ENCODE measurements around the gene GNB5. TPM values are rescaled to one million over a fixed set of nuclear protein-coding genes. Genes with fewer than 3 reads are reported as not detected.

The GNB5 gene
- total RNA-seq, 4 donors from 2014 or later: 0.60 to 12.7 (median 7.8) TPM

DNA sequence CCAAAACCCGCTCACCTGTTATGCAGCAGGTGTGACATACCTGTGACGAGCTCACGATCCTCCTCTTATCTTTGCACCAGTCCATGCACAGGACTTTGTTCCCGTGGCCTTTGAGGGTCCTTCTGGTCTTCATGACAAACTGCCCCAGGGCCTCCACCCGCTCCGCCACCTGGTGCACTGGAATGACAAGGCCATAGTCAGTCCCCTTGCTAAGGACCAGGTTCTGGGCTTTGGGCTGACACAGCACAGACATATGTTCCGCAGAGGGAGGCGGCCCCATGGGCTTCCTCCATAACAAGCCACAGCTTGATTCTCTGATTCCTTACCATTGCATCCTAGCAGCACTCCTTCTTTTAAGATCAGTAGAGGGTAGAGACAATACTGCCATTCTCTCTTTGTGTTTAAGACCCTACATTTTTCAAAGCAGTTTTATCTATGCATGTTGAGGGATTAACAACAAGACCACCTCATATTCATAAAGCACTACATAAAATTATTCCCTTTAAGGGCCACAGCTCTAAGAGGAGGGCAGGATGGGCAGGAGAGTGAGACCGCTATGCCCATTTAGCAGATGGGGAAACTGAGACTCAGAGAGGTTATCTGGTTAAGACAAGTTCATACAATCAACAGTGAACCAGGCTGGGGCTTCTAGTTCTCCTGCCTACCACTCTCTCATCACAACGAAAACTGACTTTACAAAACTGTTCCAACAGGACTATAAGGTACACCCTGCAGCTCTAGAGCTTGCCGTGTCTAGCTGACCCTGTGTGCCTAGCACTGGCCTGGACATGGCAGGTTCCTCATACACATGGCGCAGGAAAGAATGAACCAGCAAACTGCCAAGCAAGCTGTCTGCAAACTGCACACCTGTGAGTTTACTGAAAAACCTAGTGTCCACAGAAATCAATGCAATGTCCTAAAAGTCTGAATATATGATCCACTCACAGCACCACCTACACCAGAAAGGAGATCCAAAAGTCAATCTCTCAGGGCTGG, 37.0 kb downstream of the GNB5 start:
- Histone ChIP-seq H3K27me3 (no peaks in the 10 kb centered on the region), H3K27ac (no peak overlapping the region), H3K36me3 (no peaks in the 10 kb centered on the region), H3K9me3 (no peaks in the 10 kb centered on the region), H3K4me1 (no peaks in the 10 kb centered on the region), H3K4me3 (no peak overlapping the region)
- DNase-seq: no peak
- intact Hi-C loops (cut with DNase I; ENCODE audit: low total_unique reads): no loop called here
- WGBS, 2 donors (ENCODE audit: low coverage in 1 of 2): 88 to 100% methylated on average over 4 to 12 of the region's 12 CpGs
- TF ChIP-seq POLR2A (IDR thresholded peaks at IDR 0.05): no peak
- TF ChIP-seq, protein P1, sequence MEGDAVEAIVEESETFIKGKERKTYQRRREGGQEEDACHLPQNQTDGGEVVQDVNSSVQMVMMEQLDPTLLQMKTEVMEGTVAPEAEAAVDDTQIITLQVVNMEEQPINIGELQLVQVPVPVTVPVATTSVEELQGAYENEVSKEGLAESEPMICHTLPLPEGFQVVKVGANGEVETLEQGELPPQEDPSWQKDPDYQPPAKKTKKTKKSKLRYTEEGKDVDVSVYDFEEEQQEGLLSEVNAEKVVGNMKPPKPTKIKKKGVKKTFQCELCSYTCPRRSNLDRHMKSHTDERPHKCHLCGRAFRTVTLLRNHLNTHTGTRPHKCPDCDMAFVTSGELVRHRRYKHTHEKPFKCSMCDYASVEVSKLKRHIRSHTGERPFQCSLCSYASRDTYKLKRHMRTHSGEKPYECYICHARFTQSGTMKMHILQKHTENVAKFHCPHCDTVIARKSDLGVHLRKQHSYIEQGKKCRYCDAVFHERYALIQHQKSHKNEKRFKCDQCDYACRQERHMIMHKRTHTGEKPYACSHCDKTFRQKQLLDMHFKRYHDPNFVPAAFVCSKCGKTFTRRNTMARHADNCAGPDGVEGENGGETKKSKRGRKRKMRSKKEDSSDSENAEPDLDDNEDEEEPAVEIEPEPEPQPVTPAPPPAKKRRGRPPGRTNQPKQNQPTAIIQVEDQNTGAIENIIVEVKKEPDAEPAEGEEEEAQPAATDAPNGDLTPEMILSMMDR (IDR thresholded peaks at IDR 0.05): no peak
- no peak for TF ChIP-seq POLR2AphosphoS5 (IDR thresholded peaks at IDR 0.05)
- TF ChIP-seq EP300 (IDR thresholded peaks at IDR 0.05; ENCODE audit: low read depth): no peak
- in situ Hi-C loops (cut with MboI; ENCODE audit: low pct_ligation_motif_present in 1 of 4, low pct_unique_long_range_greater_than_20kb in 1 of 4, low sequenced_read_pairs in 3 of 4): no loop called here

DNA sequence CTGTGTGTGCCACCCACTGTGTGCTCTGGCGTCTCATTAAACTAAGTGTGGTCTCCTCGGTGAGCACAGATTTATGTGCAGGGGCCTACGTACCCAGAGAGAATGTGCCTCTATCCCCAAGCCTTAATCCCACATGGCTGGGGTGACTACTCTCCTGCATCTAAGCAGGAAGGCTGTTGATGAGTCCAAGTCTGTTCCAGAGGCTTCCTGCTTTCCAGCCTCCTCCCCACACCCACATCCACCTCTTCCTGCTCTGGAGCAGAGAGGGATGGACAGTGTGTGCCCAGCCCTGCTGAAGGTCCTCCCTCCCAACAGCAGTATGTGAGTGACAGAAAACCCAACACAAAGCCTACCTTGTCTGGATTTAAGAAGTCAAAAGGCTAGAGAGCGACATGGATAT, 39.8 kb downstream of the GNB5 start:
- 82 to 89% methylated on average over 1 to 4 of the region's 4 CpGs for WGBS, 2 donors (ENCODE audit: low coverage in 1 of 2)
- no peaks in the 10 kb centered on the region for H3K36me3 ChIP-seq
- no peaks in the 10 kb centered on the region for H3K9me3 ChIP-seq
- in situ Hi-C loops (cut with MboI; ENCODE audit: low pct_ligation_motif_present in 1 of 4, low pct_unique_long_range_greater_than_20kb in 1 of 4, low sequenced_read_pairs in 3 of 4): no loop called here
- no peak overlapping the region for H3K27ac ChIP-seq
- DNase-seq: no peak
- TF ChIP-seq EP300 (IDR thresholded peaks at IDR 0.05; ENCODE audit: low read depth): no peak
- TF ChIP-seq, protein P1 (IDR thresholded peaks at IDR 0.05): no peak
- no peak for TF ChIP-seq POLR2AphosphoS5 (IDR thresholded peaks at IDR 0.05)
- no peak for TF ChIP-seq POLR2A (IDR thresholded peaks at IDR 0.05)
- intact Hi-C loops (cut with DNase I; ENCODE audit: low total_unique reads): no loop called here
- no peaks in the 10 kb centered on the region for H3K27me3 ChIP-seq
- no peaks in the 10 kb centered on the region for H3K4me1 ChIP-seq
- no peak overlapping the region for H3K4me3 ChIP-seq

DNA sequence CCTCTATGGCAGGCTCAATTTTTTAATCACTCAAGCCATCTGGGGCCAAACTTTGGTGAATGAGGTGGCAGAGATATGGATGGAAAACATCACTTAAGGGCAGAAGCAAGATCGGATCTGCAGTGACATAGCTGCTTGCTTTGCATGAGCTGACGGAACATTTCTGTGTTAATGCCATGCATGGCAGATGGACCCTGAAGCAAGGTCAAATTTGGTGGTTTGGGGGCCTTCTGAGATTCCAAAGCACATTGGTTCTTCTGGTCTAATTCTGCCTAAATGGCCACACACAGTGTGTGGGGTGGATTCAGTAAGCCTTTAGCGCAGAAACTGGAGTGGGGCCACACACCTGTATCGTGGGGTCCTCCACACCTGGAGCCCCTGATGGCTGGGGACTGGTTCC, 40.3 kb downstream of the GNB5 start:
- Histone ChIP-seq H3K27me3 (no peaks in the 10 kb centered on the region), H3K27ac (no peak overlapping the region), H3K36me3 (no peaks in the 10 kb centered on the region), H3K9me3 (no peaks in the 10 kb centered on the region), H3K4me3 (no peak overlapping the region), H3K4me1 (no peaks in the 10 kb centered on the region)
- 82% methylated on average over 4 of the region's 4 CpGs; no CpG with 5 or more reads in 1 of the 2 donors for WGBS, 2 donors (ENCODE audit: low coverage in 1 of 2)
- no peak for DNase-seq
- in situ Hi-C loops (cut with MboI; ENCODE audit: low pct_ligation_motif_present in 1 of 4, low pct_unique_long_range_greater_than_20kb in 1 of 4, low sequenced_read_pairs in 3 of 4): no loop called here
- intact Hi-C loops (cut with DNase I; ENCODE audit: low total_unique reads): no loop called here
- TF ChIP-seq POLR2AphosphoS5 (IDR thresholded peaks at IDR 0.05): no peak

DNA sequence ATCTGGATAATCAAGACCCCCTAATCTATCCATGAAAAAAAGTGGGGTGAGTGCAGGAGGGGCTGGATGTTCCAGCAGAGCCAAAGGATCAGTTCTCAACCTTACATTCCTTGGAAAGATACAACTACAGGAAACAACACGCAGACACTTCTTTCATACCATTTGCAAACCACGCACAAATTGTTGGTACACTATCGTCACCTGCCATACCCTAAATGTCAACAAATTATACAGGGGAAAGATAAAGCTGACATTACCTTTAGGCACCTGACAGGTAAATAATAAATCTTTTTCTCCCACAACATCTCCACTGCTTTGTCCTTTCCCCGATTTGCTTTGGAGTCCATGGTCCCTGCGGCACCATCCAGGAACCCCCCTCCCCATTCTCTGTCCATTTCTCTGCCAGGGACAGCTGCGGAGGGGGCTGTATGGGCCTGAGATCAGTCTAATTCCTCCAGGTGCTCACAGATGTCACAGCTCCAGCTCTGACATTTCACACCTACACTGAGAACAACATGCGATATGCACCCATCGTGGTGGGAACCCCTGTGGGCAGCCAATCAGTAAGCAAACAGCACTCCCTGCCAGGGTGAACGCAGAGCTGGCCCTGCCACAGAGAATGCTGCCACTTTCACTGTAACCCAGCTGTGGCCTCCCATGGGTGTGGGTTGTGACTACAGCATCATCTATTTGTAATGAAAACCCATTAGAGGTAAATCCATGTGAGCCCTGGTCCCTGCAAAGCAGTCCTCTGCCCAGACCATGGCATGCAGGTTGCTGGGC, 41.0 kb downstream of the GNB5 start:
- intact Hi-C loops (cut with DNase I; ENCODE audit: low total_unique reads): no loop called here
- in situ Hi-C loops (cut with MboI; ENCODE audit: low pct_ligation_motif_present in 1 of 4, low pct_unique_long_range_greater_than_20kb in 1 of 4, low sequenced_read_pairs in 3 of 4): no loop called here
- no peaks in the 10 kb centered on the region for H3K36me3 ChIP-seq

More for the DNA sequence above, 41.0 kb downstream of the GNB5 start:
- Histone ChIP-seq H3K4me1 (no peaks in the 10 kb centered on the region), H3K9me3 (no peaks in the 10 kb centered on the region), H3K27me3 (no peaks in the 10 kb centered on the region), H3K27ac (no peak overlapping the region), H3K4me3 (no peak overlapping the region)
- DNase-seq: no peak
- TF ChIP-seq EP300 (IDR thresholded peaks at IDR 0.05; ENCODE audit: low read depth) (no peak), POLR2AphosphoS5 (IDR thresholded peaks at IDR 0.05) (no peak), POLR2A (IDR thresholded peaks at IDR 0.05) (no peak)
- TF ChIP-seq, protein P1 (IDR thresholded peaks at IDR 0.05): no peak
- 50 to 70% methylated on average over 4 to 9 of the region's 9 CpGs for WGBS, 2 donors (ENCODE audit: low coverage in 1 of 2)
